AG20443 (cell line): ENCODE results near the gene DLG3.

ENCODE experiments used
- DNase-seq: peaks from one replicate; pipeline ENCODE4 v3.0.0; 2012; ENCODE audit warnings: low spot score, mixed read lengths

Gene DLG3

GRCh38 chrX:70437921-70438665 is 6.5 kb upstream of the DLG3 start:
- no peak for DNase-seq

- peak; percentile 23 for DNase-seq
These were observed 5.6 kb upstream of the DLG3 start for GRCh38 chrX:70439016-70439415.

- no peak for DNase-seq
These were observed 2.4 kb upstream of the DLG3 start for GRCh38 chrX:70442224-70442623.

- no peak for DNase-seq
These were observed 466 bp downstream of the DLG3 start for GRCh38 chrX:70444946-70445656.

- no peak for DNase-seq
These were observed 1.3 kb downstream of the DLG3 start for GRCh38 chrX:70445951-70446350.

GRCh38 chrX:70446380-70447350 is 2.0 kb downstream of the DLG3 start:
- DNase-seq = no peak

- no peak for DNase-seq
These were observed 4.9 kb downstream of the DLG3 start for GRCh38 chrX:70449457-70449966.

- peak; percentile 65 for DNase-seq
These were observed 7.6 kb downstream of the DLG3 start for GRCh38 chrX:70452143-70452733.

GRCh38 chrX:70453024-70453618 is 8.5 kb downstream of the DLG3 start:
- no peak for DNase-seq

GRCh38 chrX:70454441-70455365 is 10.1 kb downstream of the DLG3 start:
- DNase-seq = peak; percentile 64

GRCh38 chrX:70455366-70456202 is 10.9 kb downstream of the DLG3 start:
- no peak for DNase-seq

- DNase-seq = no peak
These were observed 11.6 kb downstream of the DLG3 start for GRCh38 chrX:70456256-70456655.

GRCh38 chrX:70461026-70461425 is 16.4 kb downstream of the DLG3 start:
- DNase-seq = no peak

GRCh38 chrX:70464051-70464450 is 19.4 kb downstream of the DLG3 start:
- no peak for DNase-seq

- no peak for DNase-seq
These were observed 22.3 kb downstream of the DLG3 start for GRCh38 chrX:70466968-70467367.

GRCh38 chrX:70468709-70469108 is 24.1 kb downstream of the DLG3 start:
- no peak for DNase-seq

- DNase-seq = no peak
These were observed 26.2 kb downstream of the DLG3 start for GRCh38 chrX:70470850-70471289.

- no peak for DNase-seq
These were observed 31.7 kb downstream of the DLG3 start for GRCh38 chrX:70476166-70476933.
